ENCODE results near the gene INPP5E.

INPP5E gene

GRCh38 chr9:136456258-136456657 is 16.6 kb upstream of the INPP5E start:
- no peak for TF ChIP-seq CTCF (IDR thresholded peaks at IDR 0.05; ENCODE audit: borderline replicate concordance, control extremely low read depth, extremely low read depth, insufficient read depth, missing control alignments)
- in situ Hi-C loops (cut with MboI; ENCODE audit: low sequenced_read_pairs, unreplicated experiment), result no loop called here

GRCh38 chr9:136455043-136456002 is 15.7 kb upstream of the INPP5E start:
- DNase-seq (ENCODE audit: low spot score), result no peak
- in situ Hi-C loops (cut with MboI; ENCODE audit: low sequenced_read_pairs, unreplicated experiment), result no loop called here
- TF ChIP-seq CTCF (IDR thresholded peaks at IDR 0.05; ENCODE audit: borderline replicate concordance, control extremely low read depth, extremely low read depth, insufficient read depth, missing control alignments), result no peak

More at GRCh38 chr9:136456258-136456657, 16.6 kb upstream of the INPP5E start:
- DNase-seq (ENCODE audit: low spot score), result no peak

GRCh38 chr9:136454026-136454796 is 14.6 kb upstream of the INPP5E start:
- in situ Hi-C loops (cut with MboI; ENCODE audit: low sequenced_read_pairs, unreplicated experiment), result no loop called here
- no peak for DNase-seq (ENCODE audit: low spot score)
- TF ChIP-seq CTCF (IDR thresholded peaks at IDR 0.05; ENCODE audit: borderline replicate concordance, control extremely low read depth, extremely low read depth, insufficient read depth, missing control alignments), result no peak

GRCh38 chr9:136453326-136453725 is 13.7 kb upstream of the INPP5E start:
- in situ Hi-C loops (cut with MboI; ENCODE audit: low sequenced_read_pairs, unreplicated experiment), result no loop called here
- DNase-seq (ENCODE audit: low spot score), result no peak

GRCh38 chr9:136451221-136451877 is 11.7 kb upstream of the INPP5E start:
- in situ Hi-C loops (cut with MboI; ENCODE audit: low sequenced_read_pairs, unreplicated experiment), result no loop called here
- no peak for DNase-seq (ENCODE audit: low spot score)
- TF ChIP-seq CTCF (IDR thresholded peaks at IDR 0.05; ENCODE audit: borderline replicate concordance, control extremely low read depth, extremely low read depth, insufficient read depth, missing control alignments), result no peak

More at GRCh38 chr9:136453326-136453725, 13.7 kb upstream of the INPP5E start:
- no peak for TF ChIP-seq CTCF (IDR thresholded peaks at IDR 0.05; ENCODE audit: borderline replicate concordance, control extremely low read depth, extremely low read depth, insufficient read depth, missing control alignments)

GRCh38 chr9:136448655-136449054 is 9.0 kb upstream of the INPP5E start:
- no peak for TF ChIP-seq CTCF (IDR thresholded peaks at IDR 0.05; ENCODE audit: borderline replicate concordance, control extremely low read depth, extremely low read depth, insufficient read depth, missing control alignments)
- in situ Hi-C loops (cut with MboI; ENCODE audit: low sequenced_read_pairs, unreplicated experiment), result no loop called here
- DNase-seq (ENCODE audit: low spot score), result no peak
